Tibial nerve (tissue), 4 donors: ENCODE measurements around the gene IFI44. TPM values are rescaled to one million over a fixed set of nuclear protein-coding genes. Genes with fewer than 3 reads are reported as not detected.

Experiments used
- DNase-seq, 2 donors: peaks; one replicate each; pipeline ENCODE4 v3.0.0-alpha.2; 2019; ENCODE audit warnings: low spot score in 2 of 2
- H3K27ac ChIP-seq, 4 donors: fragments of 200-600 bp; sonication (generic) in 3 of 4; one replicate each; pipeline ENCODE4 v1.5.1; 2017 to 2019; ENCODE audit warnings: mild to moderate bottlenecking in 1 of 4
- H3K27me3 ChIP-seq, 2 donors: fragments of 200-600 bp; sonication (generic) in 1 of 2; one replicate each; pipeline versions ENCODE4 v1.5.1 to v1.6.0; 2017 to 2019
- H3K36me3 ChIP-seq, 3 donors: fragments of 200-600 bp; sonication (generic); one replicate each; pipeline ENCODE4 v1.5.1; 2018 to 2019
- H3K4me1 ChIP-seq, 4 donors: fragments of 200-600 bp; sonication (generic) in 3 of 4; one replicate each; pipeline ENCODE4 v1.5.1; 2017 to 2019
- H3K4me3 ChIP-seq, 4 donors: fragments of 200-600 bp; sonication (generic) in 3 of 4; one replicate each; pipeline ENCODE4 v1.5.1; 2017 to 2019; ENCODE audit warnings: mild to moderate bottlenecking in 1 of 4, moderate library complexity in 1 of 4
- H3K9me3 ChIP-seq, 4 donors: fragments of 200-600 bp; sonication (generic) in 3 of 4; one replicate each; pipeline ENCODE4 v1.5.1; 2017 to 2019
- EP300 ChIP-seq, 2 donors: sonication (generic); formaldehyde crosslinking; IDR thresholded peaks; one replicate each; pipeline ENCODE4 v1.6.1; 2017; ENCODE audit warnings: antibody characterized with exemption in 2 of 2, mild to moderate bottlenecking in 1 of 2
- POLR2A ChIP-seq, 2 donors: fragments of 450-650 bp; IDR thresholded peaks; one replicate each; pipeline ENCODE4 v1.6.1; 2017; ENCODE audit warnings: antibody characterized with exemption in 2 of 2, mild to moderate bottlenecking in 2 of 2, moderate library complexity in 2 of 2
- WGBS, 2 donors: methylation state at CpG; one replicate each; pipeline ENCODE4 v1.1.5; 2018; 5-methylcytosine and 5-hydroxymethylcytosine counted together
- total RNA-seq, 4 donors: library from RNA; depleted of rRNA; stranded (reverse); fragments of >200 nt; gene quantifications; one replicate each; pipeline ENCODE4 v1.1.0, GENCODE V29; 2016
- TF ChIP-seq, protein P1 (sequence below), 5 experiments: fragments of 200-600 bp in 3 of 5; fragments of 450-650 bp in 2 of 5; sonication (generic) in 3 of 5; IDR thresholded peaks; one replicate each; pipeline ENCODE4 v1.5.1; 2016 to 2019; ENCODE audit warnings: antibody characterized with exemption in 5 of 5, mild to moderate bottlenecking in 3 of 5, moderate library complexity in 2 of 5

IFI44 gene
- total RNA-seq, 4 donors from 2014 or later = 19.8 to 39.8 (median 27.3) TPM

DNA sequence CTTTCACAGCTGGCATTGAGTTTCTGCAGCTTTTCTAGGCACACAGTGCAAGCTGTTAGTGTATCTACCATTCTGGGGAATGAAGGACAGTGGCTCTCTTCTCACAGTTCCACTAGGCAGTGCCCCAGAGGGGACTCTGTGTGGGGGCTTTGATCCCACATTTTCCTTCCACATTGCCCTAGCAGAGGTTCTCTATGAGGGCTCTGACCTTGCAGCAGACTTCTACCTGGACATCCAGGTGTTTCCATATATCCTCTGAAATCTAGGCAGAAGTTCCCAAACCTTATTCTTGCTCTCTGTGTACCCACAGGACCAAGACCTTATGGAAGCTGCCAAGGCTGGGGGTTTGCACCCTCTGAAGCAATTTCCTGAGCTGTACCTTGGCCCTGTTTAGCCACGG lies 2.4 kb upstream of the IFI44 start:
- TF ChIP-seq, protein P1, sequence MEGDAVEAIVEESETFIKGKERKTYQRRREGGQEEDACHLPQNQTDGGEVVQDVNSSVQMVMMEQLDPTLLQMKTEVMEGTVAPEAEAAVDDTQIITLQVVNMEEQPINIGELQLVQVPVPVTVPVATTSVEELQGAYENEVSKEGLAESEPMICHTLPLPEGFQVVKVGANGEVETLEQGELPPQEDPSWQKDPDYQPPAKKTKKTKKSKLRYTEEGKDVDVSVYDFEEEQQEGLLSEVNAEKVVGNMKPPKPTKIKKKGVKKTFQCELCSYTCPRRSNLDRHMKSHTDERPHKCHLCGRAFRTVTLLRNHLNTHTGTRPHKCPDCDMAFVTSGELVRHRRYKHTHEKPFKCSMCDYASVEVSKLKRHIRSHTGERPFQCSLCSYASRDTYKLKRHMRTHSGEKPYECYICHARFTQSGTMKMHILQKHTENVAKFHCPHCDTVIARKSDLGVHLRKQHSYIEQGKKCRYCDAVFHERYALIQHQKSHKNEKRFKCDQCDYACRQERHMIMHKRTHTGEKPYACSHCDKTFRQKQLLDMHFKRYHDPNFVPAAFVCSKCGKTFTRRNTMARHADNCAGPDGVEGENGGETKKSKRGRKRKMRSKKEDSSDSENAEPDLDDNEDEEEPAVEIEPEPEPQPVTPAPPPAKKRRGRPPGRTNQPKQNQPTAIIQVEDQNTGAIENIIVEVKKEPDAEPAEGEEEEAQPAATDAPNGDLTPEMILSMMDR (IDR thresholded peaks at IDR 0.05) = no peak
- no peak for TF ChIP-seq EP300 (IDR thresholded peaks at IDR 0.05)
- TF ChIP-seq POLR2A (IDR thresholded peaks at IDR 0.05) = no peak
- WGBS, 2 donors = 90 to 100% methylated on average over 1 of the region's 1 CpG
- DNase-seq = no peak

DNA sequence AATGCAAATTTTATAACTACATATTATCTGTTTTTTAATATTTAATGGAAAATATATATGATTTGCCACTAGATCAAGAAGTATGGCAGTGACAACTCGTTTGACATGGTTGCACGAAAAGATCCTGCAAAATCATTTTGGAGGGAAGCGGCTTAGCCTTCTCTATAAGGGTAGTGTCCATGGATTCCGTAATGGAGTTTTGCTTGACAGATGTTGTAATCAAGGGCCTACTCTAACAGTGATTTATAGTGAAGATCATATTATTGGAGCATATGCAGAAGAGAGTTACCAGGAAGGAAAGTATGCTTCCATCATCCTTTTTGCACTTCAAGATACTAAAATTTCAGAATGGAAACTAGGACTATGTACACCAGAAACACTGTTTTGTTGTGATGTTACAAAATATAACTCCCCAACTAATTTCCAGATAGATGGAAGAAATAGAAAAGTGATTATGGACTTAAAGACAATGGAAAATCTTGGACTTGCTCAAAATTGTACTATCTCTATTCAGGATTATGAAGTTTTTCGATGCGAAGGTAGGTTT lies 556 bp downstream of the IFI44 start:
- Histone ChIP-seq H3K36me3 (peaks cover 0 to 5% (median 0%) of the 10 kb centered on the region in 3 donors), H3K27me3 (no peaks in the 10 kb centered on the region), H3K4me1 (peaks cover 0 to 45% (median 11%) of the 10 kb centered on the region in 4 donors), H3K4me3 (peak overlapping the region; percentile 30 to 52 (median 34)), H3K27ac (peak overlapping the region; percentile 24 to 83 (median 68)), H3K9me3 (peaks cover 0 to 5% (median 0%) of the 10 kb centered on the region in 4 donors)
- DNase-seq = no peak
- no peak for TF ChIP-seq POLR2A (IDR thresholded peaks at IDR 0.05)
- no peak for TF ChIP-seq EP300 (IDR thresholded peaks at IDR 0.05)
- TF ChIP-seq, protein P1 (IDR thresholded peaks at IDR 0.05) = no peak
- WGBS, 2 donors = 25 to 29% methylated on average over 6 of the region's 6 CpGs

More for the DNA sequence above, 2.4 kb upstream of the IFI44 start:
- Histone ChIP-seq H3K9me3 (peaks cover 0 to 5% (median 0%) of the 10 kb centered on the region in 4 donors), H3K36me3 (peaks cover 0 to 17% (median 0%) of the 10 kb centered on the region in 3 donors), H3K4me1 (peaks cover 0 to 23% (median 2%) of the 10 kb centered on the region in 4 donors), H3K27ac (no peak overlapping the region), H3K27me3 (no peaks in the 10 kb centered on the region), H3K4me3 (no peak overlapping the region)

DNA sequence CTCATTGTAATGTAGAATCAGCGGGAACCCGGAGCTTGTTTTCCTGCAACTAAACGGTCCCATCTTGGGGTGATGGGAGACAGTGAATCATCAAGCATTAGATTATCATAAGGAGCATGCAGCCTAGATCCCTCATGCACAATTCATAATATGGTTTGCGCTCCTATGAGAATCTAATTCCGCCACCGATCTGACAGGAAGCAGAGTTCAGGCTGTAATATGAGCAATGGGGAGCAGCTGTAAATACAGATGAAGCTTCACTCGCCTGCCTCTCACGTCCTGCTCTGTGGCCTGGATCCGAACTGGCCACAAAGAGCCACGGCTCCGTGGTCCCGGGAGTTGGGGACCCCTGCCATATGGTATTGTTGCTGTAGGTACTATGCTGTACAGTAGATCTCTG lies 1.6 kb downstream of the IFI44 start:
- TF ChIP-seq POLR2A (IDR thresholded peaks at IDR 0.05) = no peak
- TF ChIP-seq, protein P1 (IDR thresholded peaks at IDR 0.05) = no peak
- Histone ChIP-seq H3K36me3 (peaks cover 0 to 14% (median 0%) of the 10 kb centered on the region in 3 donors), H3K4me3 (peak overlapping the region; percentile 30 to 52 (median 34)), H3K4me1 (peaks cover 0 to 45% (median 11%) of the 10 kb centered on the region in 4 donors), H3K9me3 (peaks cover 0 to 5% (median 0%) of the 10 kb centered on the region in 4 donors), H3K27ac (peak overlapping the region; percentile 12 to 83 (median 60)), H3K27me3 (no peaks in the 10 kb centered on the region)
- peak in 1 of 2 donors; percentile 22 for DNase-seq
- WGBS, 2 donors = 44 to 46% methylated on average over 12 of the region's 12 CpGs

DNA sequence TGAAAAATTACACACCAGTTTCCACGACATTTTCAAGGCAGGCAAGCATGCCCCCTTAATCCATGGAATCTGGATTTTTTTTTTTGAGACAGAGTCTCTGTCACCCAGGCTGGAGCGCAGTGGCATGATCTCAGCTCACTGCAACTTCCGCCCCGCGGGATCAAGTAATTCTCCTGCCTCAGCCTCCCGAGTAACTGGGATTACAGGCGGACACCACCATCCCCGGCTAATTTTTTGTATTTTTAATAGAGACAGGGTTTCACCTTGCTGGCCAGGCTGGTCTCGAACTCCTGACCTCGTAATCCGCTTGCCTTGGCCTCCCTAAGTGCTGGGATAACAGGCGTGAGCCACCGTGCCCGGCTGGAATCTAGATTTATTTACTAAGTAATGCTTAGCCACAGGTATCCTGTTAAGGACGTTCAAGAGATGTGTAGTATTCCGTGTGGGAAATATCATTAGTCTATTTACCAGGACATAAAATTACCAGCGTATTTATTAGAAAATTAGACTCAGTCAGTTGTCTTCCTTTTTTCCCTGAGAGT lies 2.5 kb downstream of the IFI44 start:
- no peak for DNase-seq
- H3K9me3 ChIP-seq = peaks cover 0 to 5% (median 0%) of the 10 kb centered on the region in 4 donors
- no peak for TF ChIP-seq EP300 (IDR thresholded peaks at IDR 0.05)
- TF ChIP-seq, protein P1 (IDR thresholded peaks at IDR 0.05) = no peak
- no peak for TF ChIP-seq POLR2A (IDR thresholded peaks at IDR 0.05)
- peak overlapping the region in 3 of 4 donors; percentile 30 to 52 (median 34) for H3K4me3 ChIP-seq
- H3K36me3 ChIP-seq = peaks cover 0 to 19% (median 0%) of the 10 kb centered on the region in 3 donors
- peaks cover 0 to 45% (median 11%) of the 10 kb centered on the region in 4 donors for H3K4me1 ChIP-seq
- WGBS, 2 donors = 87 to 91% methylated on average over 17 of the region's 17 CpGs
- no peaks in the 10 kb centered on the region for H3K27me3 ChIP-seq
- H3K27ac ChIP-seq = peak overlapping the region in 2 of 4 donors; percentile 79 to 83

DNA sequence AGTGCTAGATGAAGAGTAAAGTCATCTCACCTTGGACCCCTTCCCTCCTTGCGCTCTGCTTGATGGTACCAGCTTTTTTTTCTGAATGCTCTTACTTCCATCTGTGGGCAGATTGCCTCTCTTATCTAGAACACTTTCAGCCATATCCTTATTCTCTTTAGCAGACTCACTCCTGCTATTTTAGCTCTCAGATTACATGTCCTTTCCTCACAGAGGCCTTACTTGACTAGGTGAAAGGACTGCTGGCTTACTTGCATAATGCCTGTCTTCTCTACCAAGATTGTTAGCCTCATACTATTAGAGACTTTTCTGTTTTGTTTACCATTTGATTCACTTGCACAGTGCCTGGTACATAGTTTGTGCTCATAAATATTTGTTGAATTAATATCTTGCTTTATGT lies 9.3 kb downstream of the IFI44 start:
- 91 to 98% methylated on average over 1 of the region's 1 CpG for WGBS, 2 donors
- peaks cover 0 to 5% (median under 1%) of the 10 kb centered on the region in 4 donors for H3K4me1 ChIP-seq
- peaks cover 0 to 71% (median 0%) of the 10 kb centered on the region in 3 donors for H3K36me3 ChIP-seq

More for the DNA sequence above, 9.3 kb downstream of the IFI44 start:
- DNase-seq = no peak
- H3K27me3 ChIP-seq = no peaks in the 10 kb centered on the region
- H3K9me3 ChIP-seq = no peaks in the 10 kb centered on the region
- TF ChIP-seq, protein P1 (IDR thresholded peaks at IDR 0.05) = no peak
- TF ChIP-seq POLR2A (IDR thresholded peaks at IDR 0.05) = no peak
- TF ChIP-seq EP300 (IDR thresholded peaks at IDR 0.05) = no peak
- no peak overlapping the region for H3K4me3 ChIP-seq
- no peak overlapping the region for H3K27ac ChIP-seq
